ENCODE results near the gene MIGA2. TPM values are rescaled to one million over a fixed set of nuclear protein-coding genes. Genes with fewer than 3 reads are reported as not detected.

MIGA2 gene
- total RNA-seq, 1 donor from 2014 or later: 40.2 TPM

DNA sequence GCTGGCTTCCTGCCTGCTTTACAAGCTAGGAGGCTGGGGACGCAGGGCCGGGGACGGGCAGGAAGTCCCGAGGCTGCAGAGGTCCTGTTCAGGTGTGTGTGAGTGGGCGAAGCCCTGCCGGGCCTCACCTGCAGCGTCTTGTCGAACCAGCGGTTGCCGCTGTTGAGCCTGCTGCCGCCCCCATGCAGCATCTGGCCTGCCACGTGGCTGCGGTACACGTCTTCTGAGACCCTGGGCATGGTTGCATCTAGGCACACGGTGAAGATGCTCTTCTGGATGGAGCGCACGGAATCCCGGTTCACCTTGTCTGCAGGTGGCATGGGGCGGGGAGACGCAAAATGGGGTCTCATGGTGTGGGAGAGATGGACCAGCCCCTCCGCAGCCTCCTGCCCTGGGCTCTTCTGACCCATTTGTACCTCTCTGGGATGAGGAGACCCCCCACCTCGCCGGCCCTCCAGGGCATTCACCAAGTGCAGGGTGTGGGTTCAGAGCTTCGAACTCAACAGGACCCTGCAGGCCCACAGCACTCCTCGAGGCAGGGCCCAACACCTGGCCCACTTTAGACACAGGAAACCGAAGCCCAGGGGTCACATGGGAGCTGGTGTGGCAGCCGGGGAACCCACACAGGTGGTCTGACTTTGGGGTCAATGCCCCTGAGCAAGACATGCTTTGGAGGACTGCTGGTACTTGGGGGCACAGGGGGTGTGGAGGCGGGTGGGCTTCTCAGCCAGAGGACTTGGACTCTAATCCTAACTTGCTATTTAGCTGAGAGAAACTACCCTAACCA lies 64.2 kb downstream of the MIGA2 start:
- H3K27me3 Mint-ChIP-seq (ENCODE audit: unreplicated experiment): peaks cover 5% of the 10 kb centered on the region
- DNase-seq: no peak
- no peak overlapping the region for H3K27ac Mint-ChIP-seq (ENCODE audit: unreplicated experiment)
- H3K9me3 Mint-ChIP-seq (ENCODE audit: unreplicated experiment): peaks cover 2% of the 10 kb centered on the region
- H3K4me3 Mint-ChIP-seq (ENCODE audit: unreplicated experiment): no peak overlapping the region
- no peaks in the 10 kb centered on the region for H3K4me1 Mint-ChIP-seq (ENCODE audit: low read depth, unreplicated experiment)
- TF ChIP-seq, protein P1, sequence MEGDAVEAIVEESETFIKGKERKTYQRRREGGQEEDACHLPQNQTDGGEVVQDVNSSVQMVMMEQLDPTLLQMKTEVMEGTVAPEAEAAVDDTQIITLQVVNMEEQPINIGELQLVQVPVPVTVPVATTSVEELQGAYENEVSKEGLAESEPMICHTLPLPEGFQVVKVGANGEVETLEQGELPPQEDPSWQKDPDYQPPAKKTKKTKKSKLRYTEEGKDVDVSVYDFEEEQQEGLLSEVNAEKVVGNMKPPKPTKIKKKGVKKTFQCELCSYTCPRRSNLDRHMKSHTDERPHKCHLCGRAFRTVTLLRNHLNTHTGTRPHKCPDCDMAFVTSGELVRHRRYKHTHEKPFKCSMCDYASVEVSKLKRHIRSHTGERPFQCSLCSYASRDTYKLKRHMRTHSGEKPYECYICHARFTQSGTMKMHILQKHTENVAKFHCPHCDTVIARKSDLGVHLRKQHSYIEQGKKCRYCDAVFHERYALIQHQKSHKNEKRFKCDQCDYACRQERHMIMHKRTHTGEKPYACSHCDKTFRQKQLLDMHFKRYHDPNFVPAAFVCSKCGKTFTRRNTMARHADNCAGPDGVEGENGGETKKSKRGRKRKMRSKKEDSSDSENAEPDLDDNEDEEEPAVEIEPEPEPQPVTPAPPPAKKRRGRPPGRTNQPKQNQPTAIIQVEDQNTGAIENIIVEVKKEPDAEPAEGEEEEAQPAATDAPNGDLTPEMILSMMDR (IDR thresholded peaks at IDR 0.05; ENCODE audit: partially characterized antibody, unreplicated experiment): no peak
- H3K36me3 Mint-ChIP-seq (ENCODE audit: unreplicated experiment): no peaks in the 10 kb centered on the region

DNA sequence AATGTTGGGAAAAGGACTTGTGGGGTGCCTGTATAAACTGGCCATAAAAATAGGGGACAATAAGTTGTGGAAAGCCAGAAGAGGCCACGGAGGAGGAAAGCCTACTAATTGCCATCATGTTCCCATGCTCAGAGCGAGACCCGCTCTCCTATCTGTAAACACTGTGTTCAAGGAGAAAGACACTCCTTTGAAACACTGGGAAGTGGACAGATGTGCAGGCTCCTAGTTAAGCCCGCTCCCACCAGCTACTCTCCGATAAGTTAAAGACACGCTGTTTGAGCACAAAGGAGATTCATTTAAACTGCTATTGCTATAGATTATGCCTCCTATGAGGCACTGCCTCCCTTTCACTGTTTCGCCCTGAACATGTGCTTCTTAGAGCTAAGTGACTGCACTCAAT lies 64.9 kb downstream of the MIGA2 start:
- Mint-ChIP-seq H3K9me3 (ENCODE audit: unreplicated experiment) (peaks cover 2% of the 10 kb centered on the region), H3K36me3 (ENCODE audit: unreplicated experiment) (no peaks in the 10 kb centered on the region), H3K27ac (ENCODE audit: unreplicated experiment) (no peak overlapping the region), H3K27me3 (ENCODE audit: unreplicated experiment) (peaks cover 5% of the 10 kb centered on the region), H3K4me1 (ENCODE audit: low read depth, unreplicated experiment) (no peaks in the 10 kb centered on the region), H3K4me3 (ENCODE audit: unreplicated experiment) (no peak overlapping the region)
- TF ChIP-seq, protein P1 (IDR thresholded peaks at IDR 0.05; ENCODE audit: partially characterized antibody, unreplicated experiment): no peak
- DNase-seq: no peak

DNA sequence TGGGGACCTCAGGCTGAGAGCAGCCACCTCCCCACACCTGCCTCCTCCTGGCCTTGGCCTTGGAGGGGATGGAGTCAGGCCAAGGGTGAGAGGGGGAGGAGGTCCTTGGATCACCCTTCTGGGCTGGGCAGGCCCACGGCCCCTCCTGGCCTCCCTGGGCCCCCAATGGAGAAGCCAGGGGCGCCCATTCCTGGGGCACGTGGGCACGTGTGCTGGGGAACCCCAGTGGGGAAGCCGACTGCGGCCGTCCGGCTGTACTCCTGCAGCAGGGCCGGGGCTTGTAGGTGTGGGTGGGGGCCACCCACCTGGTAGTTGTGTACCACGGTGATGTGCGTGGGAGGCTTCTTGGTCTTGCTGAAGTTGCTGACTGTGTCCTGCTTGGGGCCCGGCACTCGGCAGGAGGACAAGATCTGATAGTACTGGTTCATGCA lies 65.7 kb downstream of the MIGA2 start:
- no peak for DNase-seq
- Mint-ChIP-seq H3K4me3 (ENCODE audit: unreplicated experiment) (no peak overlapping the region), H3K27ac (ENCODE audit: unreplicated experiment) (no peak overlapping the region), H3K27me3 (ENCODE audit: unreplicated experiment) (peaks cover 7% of the 10 kb centered on the region), H3K36me3 (ENCODE audit: unreplicated experiment) (no peaks in the 10 kb centered on the region), H3K4me1 (ENCODE audit: low read depth, unreplicated experiment) (no peaks in the 10 kb centered on the region), H3K9me3 (ENCODE audit: unreplicated experiment) (peaks cover 2% of the 10 kb centered on the region)
- TF ChIP-seq, protein P1 (IDR thresholded peaks at IDR 0.05; ENCODE audit: partially characterized antibody, unreplicated experiment): no peak

DNA sequence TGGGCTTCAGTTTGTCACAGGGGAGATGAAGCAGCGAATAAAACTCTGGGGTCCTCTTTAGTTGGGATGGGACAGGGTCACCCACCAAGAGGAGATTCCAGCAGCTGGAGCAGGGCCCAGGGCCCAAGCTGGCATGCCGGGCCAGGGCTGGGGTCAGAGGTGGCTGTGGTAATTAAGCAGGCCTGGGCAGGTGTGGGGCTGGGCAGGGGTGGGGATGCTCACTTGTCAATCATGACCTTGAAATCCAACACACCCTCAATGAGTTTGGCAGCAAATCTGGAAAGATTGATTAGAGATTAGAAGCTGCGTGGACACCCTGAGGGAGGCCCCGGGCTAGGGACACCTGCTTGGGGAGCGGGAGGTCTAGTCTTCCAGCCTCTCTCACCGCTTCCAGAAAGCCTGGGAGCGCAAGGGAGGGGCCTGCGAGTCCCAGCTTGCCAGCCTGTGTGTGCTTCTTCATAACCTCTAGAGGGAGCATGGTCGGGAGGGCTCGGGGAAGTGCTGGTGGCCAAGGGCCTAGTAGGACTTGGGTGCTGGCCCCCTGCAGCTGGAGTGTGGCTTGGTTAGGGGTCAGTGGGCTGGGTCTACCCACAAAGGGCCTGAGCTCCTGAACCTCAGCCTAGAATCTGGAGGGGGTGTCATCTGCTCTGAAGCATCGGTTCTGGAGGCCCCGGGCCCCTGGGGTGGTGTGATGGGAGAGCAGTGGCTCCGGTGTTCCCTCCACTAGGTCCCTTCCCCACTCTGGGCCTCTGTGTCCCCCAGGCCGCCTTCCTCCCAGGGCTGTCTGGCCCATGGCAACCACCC lies 66.6 kb downstream of the MIGA2 start:
- DNase-seq: peak; percentile 58
- Mint-ChIP-seq H3K4me3 (ENCODE audit: unreplicated experiment) (no peak overlapping the region), H3K27ac (ENCODE audit: unreplicated experiment) (no peak overlapping the region), H3K36me3 (ENCODE audit: unreplicated experiment) (no peaks in the 10 kb centered on the region), H3K4me1 (ENCODE audit: low read depth, unreplicated experiment) (no peaks in the 10 kb centered on the region), H3K9me3 (ENCODE audit: unreplicated experiment) (peaks cover 2% of the 10 kb centered on the region), H3K27me3 (ENCODE audit: unreplicated experiment) (peaks cover 7% of the 10 kb centered on the region)
- TF ChIP-seq, protein P1 (IDR thresholded peaks at IDR 0.05; ENCODE audit: partially characterized antibody, unreplicated experiment): peak; percentile 53

DNA sequence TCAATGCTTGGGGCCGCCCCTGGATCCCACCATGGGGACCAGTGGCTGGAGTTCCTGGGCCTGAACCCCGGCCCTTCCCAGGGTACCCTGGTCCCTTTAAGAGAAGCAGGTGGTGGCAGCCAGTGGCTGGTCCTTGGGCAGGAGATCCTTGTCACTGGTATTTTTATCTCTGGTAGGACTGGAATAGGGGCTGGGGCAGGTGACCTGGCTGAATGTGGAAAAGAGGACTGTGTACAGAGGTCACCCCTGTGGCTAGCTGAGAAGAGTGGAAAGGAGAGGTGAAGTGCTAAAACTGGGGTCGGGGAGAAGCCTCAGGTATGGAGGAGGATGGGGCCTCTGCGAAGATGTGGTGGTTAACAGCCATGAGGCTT lies 67.2 kb downstream of the MIGA2 start:
- no peaks in the 10 kb centered on the region for H3K4me1 Mint-ChIP-seq (ENCODE audit: low read depth, unreplicated experiment)
- no peak overlapping the region for H3K27ac Mint-ChIP-seq (ENCODE audit: unreplicated experiment)
- no peak overlapping the region for H3K4me3 Mint-ChIP-seq (ENCODE audit: unreplicated experiment)
- no peaks in the 10 kb centered on the region for H3K36me3 Mint-ChIP-seq (ENCODE audit: unreplicated experiment)
- peaks cover 7% of the 10 kb centered on the region for H3K27me3 Mint-ChIP-seq (ENCODE audit: unreplicated experiment)
- no peak for DNase-seq
- TF ChIP-seq, protein P1 (IDR thresholded peaks at IDR 0.05; ENCODE audit: partially characterized antibody, unreplicated experiment): no peak
- H3K9me3 Mint-ChIP-seq (ENCODE audit: unreplicated experiment): peaks cover 2% of the 10 kb centered on the region
